NCI-H774 (cell line): ENCODE results near the gene LSAMP.
"Not testable (repeated sequence)": the region's sequence is repeated elsewhere in the genome, so short reads cannot be mapped to it uniquely, and the experiment has no call there.

Experiments
- DNase-seq: peaks from one replicate; lab custom pipeline; 2025; lab: John Stamatoyannopoulos, UW

Gene LSAMP

DNA sequence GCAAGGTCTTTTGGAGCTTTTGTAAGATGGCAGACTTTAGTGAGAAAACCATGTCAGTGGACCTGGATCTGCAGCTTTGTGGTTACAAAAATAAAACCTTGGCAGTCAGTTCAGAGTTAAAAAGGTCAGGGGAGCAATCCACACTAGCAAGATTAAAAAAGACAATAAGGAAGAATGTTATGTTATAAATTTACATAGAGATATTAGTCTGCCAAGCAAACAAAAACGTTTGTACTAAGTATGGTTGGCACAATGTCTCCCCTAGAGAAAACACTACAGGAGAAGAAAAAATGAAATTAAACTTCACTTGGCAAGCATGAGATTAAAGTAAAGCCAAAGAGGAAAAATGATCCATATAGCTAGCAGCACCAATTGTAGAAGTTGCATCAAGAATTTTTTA is 205.0 kb downstream of the LSAMP start:
- no peak for DNase-seq

DNA sequence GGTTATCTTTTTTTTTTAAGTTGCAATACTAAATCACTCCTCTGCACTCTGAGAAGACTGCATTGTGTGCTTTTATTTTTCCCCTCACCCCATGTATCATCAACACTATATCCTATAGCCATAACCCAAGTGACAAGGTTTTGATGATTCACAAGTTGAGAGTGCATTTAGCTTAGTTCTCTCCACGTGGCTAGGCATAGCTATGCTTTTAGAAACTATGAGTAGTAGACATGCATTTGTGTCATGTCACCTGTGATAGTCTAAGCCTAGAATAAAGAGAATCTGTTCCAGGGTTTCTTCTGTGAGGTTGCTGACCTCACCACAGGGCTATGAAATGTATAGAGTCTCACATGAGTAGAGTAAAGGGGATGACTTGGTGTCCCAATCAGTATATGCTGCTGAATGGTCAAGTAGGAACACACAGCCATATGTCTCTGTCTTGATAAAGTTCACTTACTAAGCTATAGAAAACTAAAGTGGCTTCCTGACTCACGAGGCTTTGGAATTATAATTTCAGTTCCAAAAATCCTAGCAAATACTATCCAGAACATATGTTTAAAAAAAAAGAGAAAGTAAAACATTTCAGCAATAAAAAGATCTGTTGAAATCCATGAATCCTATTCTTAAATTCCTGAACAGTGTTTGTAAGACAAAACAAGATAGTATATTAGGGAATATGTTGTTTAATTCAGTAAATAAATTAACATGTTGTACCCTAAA is 206.3 kb downstream of the LSAMP start:
- no peak for DNase-seq

DNA sequence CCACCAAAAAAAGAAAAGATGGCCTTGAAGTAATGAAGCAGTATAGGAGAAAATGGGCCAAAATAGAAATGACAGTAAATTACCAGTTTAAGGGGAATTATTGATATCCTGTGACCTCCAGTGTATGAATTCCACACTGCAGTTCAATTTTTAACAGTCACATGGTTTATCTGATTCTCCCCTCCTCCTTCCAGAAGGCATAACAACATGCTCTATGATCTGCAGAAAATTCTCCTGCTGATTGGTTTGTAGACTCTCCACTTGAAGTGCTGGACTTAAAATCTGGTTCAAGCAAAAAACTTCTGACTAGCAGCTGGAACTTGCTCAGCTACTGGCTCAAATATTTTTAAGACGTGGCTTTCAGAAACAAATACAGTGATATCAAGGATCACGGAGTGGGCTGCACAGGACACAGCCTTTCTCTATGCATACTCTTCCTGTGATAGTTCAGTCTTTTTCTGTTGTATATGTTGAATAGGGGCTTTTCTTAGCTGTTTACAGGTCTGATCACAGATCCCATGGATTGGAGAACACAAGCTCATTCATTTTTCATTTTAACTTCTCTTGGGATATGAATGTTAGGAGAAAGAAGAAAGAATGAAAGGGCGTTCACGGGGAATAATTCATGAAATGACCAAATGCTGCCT is 211.5 kb downstream of the LSAMP start:
- DNase-seq = no peak

DNA sequence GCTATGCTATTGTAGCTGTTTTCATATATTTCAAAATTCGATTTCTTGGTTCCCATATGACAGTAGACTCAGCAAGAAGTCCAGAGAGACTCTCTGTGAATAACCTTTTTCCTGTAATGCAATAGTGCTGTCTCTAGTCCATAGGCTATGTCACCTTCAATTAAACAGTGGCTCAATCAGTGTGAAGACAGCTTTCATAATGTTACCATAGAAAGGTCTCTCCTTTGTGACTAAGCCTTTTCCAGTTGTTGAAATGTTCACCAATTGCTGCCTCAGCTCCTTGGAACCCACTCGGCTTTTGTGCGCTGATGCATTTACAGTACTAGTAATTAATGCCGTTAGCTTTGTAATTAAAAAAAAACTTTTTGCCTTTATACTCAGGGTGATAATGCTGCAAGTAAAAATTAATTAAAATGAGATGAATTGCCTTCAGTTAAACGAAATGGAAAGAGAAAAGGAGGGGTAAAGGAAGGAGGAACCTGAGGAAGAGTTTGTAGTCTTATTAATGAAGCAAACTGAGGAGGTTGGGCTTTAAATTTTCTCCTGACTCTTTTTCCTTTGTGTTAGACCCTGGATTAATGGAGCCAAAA is 214.8 kb downstream of the LSAMP start:
- no peak for DNase-seq

DNA sequence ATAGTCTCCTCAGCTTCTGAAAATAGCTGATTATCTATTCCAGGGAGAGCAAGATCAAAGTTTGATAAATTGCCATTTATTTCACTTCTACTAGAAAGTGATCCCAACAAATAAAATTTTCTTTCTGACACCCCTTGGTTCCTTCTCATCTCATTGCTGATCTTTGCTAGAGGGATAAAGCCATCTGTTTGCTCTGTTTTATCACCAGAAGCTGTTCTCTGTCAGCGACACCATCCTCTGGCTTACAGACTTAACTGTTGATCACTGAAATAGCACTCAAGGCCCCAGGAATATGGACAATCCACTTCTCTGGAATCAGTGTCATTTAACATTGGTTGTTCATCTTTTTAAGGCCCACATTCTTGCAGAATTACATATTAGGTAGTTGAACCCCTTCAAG is 219.0 kb downstream of the LSAMP start:
- DNase-seq = no peak

DNA sequence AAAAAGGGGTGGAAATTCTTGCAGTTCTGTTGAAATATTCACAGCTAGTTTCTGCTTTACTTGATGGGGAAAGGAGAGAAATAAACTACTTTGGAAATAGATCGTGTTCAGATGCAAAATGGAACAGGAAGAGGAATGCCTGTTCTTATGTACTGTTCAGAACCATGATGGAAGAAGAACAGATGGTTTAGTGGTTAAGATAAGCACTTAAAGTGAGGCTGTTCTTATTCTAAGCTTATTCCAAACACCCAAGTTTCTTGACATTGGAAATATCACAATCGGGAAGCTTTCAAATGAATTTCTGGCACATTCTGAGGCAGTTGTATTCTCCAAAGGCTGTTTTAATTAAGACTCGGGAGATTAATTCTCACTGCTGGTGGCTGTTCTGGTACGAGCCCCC is 228.5 kb downstream of the LSAMP start:
- no peak for DNase-seq

DNA sequence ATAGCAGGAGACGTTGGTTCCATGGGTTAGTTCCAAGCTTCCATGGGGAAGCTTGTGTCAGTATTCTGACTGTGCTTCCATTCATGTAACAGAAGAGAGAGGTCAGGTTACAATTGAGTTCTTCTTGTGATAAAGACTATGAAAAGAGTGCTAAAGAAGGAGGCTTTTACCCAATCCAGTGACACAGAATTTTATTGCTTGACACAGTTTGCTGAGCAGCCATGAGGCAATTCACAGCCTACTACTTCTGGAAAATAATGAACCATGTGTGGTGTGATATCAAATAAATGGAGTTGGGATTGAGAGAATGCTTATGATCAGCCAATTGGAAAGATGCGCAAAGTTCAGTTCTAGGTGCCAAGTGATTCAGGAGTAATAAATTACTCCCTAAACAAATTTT is 233.4 kb downstream of the LSAMP start:
- DNase-seq = no peak

DNA sequence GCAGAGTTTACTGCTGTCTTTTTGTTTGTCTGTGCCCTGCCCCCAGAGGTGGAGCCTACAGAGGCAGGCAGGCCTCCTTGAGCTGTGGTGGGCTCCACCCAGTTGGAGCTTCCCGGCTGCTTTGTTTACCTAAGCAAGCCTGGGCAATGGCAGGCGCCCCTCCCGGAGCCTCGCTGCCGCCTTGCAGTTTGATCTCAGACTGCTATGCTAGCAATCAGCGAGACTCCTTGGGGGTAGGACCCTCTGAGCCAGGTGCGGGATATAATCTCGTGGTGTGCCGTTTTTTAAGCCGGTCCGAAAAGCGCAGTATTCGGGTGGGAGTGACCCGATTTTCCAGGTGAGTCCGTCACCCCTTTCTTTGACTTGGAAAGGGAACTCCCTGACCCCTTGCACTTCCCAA is 236.5 kb downstream of the LSAMP start:
- DNase-seq = not testable (repeated sequence)

DNA sequence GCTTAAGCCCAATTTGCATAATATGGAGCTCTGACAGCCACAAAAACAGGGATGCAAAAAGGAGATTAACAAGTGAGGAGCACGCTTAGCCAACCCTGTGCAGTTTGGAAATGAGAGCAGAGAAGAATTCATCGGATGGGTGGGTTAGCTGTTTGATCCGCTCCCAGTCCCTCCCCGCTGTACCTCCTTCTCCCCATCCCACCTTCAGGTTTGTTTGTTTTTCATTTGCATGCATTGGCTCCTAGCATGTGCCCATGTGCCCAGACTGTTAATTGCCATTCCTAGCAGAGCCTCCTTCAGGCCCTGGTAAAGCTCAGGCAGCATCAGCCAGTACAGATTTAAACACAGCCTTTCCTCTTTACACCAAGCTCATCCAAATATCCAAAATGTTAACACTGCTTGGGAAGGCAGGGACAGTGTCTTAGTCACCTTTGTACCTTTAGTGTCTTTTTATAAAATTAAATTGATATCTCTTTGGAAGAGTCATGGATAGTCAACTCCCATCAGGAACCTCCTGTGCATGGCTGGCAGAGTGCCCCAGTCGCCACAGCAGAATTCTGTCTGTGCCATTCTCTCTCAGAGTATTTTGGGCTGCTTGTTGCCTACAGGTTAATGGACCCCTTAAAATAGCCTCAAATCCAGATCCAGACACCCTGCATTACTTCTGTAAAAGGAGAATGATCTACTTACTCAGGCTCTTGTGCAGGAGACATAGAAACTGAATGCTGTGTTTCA is 244.2 kb downstream of the LSAMP start:
- DNase-seq = no peak

DNA sequence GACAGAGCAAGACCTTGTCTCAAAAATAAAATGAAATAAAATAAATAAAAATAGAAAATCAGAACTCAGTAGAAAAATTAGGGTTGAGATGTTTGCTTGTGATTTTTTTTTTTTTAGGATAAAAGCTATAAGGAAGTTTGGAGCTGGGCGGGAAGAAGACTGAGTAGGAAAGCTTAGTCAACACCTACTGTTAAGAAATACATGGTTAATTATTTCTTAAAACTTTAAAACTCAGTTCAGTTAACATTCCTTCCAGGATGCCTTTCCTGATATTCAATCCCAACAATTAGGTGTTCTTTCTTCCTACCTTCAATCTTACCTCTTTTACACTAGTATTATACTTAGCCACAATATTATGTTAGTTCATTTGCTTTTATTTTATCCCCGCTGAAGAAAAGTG is 246.2 kb downstream of the LSAMP start:
- DNase-seq = no peak

DNA sequence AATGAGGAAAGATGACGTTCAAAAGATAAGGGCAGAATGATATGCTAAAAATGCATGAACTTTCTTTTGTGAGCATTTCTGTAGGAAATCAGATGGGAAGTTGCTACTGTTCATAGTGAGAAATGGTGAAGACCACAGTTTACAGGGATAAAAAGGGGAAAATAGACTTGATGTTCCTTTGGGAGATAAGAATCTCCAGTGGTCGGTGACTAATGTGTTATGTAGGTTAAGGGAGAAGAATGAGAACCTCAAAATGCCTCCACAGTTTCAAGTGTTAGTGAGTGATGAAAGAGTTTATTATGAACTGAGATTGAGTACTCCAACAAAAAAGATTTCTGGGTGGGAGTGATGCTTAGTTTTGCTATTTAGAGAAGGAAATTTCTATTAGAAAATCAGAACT is 247.2 kb downstream of the LSAMP start:
- no peak for DNase-seq

DNA sequence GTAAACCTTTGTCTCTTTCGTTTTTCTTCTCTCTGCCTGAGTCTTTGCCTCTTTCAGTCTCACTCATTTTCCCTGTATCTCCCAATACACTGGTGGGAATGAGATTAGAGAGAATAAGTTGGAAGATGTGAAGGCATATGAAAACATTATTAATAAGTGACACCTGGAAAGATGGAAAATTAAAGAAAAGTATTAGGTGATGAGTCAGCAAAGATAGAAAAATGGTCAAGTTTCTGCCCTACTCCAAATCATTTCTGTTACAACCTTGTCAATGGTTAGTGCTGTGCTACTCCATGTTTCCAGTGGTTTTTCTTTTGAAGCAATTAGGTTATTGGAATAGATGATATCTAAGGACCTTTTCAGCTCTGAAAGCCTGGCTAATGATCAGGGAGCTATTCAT is 252.8 kb downstream of the LSAMP start:
- no peak for DNase-seq

DNA sequence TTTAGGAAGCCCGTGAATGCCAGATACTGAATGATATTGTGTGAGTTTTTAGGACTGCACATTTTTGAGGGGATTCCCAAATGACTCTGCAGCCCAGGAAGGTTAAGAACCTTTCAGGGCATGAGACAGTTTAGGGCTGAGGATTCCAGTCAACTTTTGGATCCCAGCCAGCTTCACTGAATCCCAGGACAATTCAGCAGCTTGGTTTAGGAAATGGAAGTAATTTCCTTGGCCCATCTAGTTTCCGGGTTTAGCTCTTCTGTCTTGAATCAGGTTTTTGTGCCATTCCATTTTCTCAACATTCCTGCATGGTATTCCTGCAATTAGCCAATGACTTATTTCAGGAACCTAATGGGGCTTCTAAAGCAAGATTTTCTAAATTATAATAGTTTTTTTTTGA is 253.9 kb downstream of the LSAMP start:
- no peak for DNase-seq

DNA sequence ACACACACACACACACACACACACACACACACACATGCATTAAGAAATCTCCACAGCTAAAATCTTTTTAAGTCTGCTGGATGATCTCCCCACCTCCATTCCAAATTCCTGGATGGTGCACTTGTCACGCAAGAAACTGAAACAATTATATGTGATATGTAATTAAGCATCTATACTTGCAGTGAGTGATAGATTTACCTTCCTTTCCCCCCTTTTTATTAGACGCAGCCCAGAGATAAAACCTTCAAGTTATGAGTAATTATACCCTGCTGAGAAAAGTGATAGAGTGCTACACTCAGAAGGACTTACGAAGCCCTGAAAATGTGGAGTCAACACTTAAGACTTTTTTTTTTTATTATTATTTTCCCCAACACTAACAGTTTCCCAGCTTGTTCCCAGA is 255.2 kb downstream of the LSAMP start:
- no peak for DNase-seq

DNA sequence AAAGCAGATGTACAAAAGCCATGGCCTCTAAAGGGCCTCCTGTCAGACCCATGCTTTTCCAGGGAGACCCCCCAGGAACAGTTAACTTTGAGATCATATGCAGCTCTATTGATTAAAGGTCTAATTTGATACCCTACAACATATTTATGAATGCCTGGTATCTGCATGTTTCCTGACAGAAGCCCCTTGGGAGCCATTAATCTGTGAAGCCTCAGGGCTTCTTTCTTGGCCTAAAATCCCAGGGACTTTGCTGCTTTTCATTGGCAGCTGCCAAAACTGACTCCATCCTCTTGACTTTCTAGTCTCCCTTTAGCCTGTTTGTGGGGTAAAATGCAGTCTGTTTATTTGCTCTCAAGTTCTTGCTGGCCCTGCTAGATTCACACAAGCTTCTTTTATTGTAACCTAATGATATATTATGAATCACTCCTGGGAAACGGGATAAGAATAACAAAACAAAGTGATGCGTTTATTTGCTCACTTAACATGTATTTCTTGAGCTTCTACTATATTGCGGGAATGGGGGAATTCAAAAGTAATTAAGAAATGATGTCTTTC is 257.0 kb downstream of the LSAMP start:
- no peak for DNase-seq

DNA sequence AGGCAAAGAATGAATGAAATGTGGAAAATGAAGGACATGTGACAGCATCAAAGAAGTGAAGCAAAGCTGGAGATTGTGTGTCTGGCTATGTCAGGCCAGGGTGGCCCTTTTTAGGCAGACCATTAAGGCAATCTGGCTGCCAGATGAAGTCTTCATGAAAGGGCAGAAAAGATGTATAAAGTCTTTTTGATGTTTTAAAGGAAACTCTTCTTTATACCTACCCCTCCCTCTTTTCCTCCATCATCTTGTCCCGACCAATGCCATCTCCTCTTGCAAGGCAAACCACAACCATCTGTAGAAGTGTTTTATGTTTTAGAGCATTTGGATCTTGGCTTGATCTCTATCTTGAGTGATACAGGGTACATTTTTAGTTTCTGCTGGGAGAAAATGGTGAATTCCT is 259.2 kb downstream of the LSAMP start:
- no peak for DNase-seq

DNA sequence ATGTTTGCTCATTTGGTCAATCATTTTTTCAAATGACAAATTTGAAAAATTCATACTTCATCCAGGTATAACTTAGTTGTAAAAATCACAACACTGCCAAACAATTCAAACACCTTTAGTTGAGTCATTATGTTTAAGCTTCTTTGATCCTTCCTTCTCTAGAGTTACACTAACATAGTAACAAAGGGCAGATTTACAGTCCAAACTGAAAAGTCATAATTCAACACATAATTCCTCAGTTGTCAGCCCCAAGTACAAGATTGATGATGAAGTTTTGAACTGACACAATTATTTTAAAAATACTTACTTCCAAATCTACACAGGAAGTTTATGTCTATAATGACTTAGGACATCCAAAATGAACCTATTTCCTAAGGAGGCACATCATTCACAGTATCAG is 264.1 kb downstream of the LSAMP start:
- no peak for DNase-seq

DNA sequence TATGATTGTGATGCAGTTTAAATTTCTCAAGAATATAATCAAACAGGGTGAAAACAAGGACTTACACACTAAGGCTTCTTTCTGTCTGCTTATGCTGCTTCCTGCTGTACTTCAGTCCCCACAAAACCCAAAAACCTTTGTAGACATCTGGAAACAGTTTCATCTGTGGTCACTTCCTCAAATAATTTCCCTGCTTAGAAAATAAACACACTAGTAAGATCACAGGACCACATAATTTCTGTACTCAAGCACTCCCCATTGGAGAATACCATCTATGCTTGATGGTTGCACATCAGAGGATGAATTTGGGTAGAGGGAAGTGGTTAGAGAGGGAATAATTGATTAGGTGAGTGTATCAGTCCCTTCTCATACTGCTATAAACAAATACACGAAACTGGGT is 266.2 kb downstream of the LSAMP start:
- DNase-seq = no peak

DNA sequence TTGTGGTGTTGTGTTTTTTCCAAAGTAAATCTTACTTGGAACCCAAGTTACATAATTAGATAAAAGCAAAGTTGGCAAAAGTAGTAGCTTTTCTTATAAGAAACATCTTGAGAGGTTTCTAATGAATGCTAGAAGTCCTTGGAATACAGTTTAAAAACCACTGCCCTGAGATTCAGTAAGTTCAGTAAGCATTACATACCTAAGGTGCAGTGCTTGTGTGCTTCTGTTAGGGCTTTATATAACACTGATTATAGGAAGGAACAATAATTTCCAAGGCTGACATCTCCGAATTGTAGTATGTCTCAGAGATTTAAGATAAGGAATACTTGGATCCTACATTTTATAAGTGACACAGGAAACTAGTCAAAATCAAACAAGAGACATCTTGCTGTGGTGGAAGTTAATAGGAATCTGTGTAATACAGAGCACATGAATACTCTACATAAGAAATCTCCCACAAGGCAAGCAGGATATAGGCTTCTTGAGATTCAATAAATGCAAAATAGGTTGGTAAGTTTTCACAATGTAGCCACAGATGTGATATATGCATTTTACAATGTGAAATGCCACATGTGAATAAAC is 268.2 kb downstream of the LSAMP start:
- no peak for DNase-seq

DNA sequence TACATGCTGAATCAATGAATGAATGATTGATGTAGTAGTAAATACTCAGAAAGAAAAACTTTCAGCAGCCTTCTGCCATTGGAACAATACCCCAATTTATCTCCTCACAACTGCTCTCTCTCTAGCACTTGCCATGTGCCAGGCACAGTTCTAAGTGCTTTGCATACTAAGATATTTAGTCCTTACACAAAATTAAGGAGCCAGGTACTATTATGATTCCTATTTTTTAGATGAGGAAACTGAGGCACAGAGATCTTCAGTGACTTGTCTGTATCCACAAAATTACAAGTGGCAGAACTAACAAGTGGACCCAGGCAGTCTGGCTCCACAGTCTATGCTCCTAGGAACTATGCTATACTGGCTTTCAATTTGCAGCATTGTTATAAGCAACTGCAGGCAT is 279.2 kb downstream of the LSAMP start:
- no peak for DNase-seq

DNA sequence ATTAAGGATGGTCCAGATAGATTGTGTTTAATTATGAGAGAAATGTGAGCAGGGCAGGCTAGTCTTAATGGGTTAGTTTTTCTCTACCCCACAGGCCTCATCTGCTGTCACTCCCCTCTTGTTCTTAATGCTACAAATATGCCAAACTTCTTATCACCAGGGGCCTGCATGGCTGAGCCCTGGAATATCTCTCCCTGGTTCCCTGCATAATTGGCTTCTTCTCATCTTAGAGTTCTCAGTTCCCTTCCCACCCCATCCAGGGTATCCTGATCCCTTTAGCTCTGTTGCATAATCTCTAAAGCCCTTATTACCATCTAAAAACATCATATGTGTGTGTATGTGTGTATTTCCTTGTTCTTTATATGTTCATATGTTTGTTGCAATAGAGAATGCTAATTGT is 279.6 kb downstream of the LSAMP start:
- no peak for DNase-seq

DNA sequence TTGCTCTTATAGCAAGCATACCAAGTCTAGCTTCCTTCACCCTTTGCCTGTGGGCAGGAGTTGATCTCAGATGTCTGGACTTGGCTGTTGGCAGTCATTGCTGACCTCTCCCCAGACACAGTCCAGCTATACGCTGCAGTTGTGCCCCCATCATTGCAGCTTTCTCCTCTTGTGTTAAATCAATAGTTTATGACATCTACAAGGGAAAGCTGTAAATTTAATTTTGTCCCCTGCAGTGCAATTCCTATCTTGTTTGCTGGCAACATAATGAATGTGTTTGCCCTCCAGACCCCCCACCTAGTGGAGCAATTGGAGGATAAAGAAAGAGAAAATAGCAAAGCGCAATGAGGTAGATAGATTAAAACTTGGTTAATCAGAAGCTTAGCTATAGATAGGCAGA is 280.2 kb downstream of the LSAMP start:
- no peak for DNase-seq
